Sigmoid colon (tissue), 7 donors: ENCODE measurements around the gene SP2. TPM values are rescaled to one million over a fixed set of nuclear protein-coding genes. Genes with fewer than 3 reads are reported as not detected.

Source experiments
- DNase-seq: peaks from one replicate; pipeline ENCODE4 v3.0.0-alpha.2; 2019
- H3K27ac ChIP-seq, 4 donors: fragments of 200-600 bp; sonication (generic); one replicate each; pipeline ENCODE4 v1.5.1; 2016 to 2019; ENCODE audit warnings: mild to moderate bottlenecking in 1 of 4
- H3K27me3 ChIP-seq, 3 donors: fragments of 200-600 bp; sonication (generic); one replicate each; pipeline ENCODE4 v1.5.1; 2019; ENCODE audit warnings: mild to moderate bottlenecking in 1 of 3
- H3K36me3 ChIP-seq, 4 donors: fragments of 200-600 bp; sonication (generic); one replicate each; pipeline ENCODE4 v1.5.1; 2016 to 2019
- H3K4me1 ChIP-seq, 4 donors: fragments of 200-600 bp; sonication (generic); one replicate each; pipeline ENCODE4 v1.5.1; 2017 to 2019
- H3K4me3 ChIP-seq, 4 donors: fragments of 200-600 bp; sonication (generic); one replicate each; pipeline ENCODE4 v1.5.1; 2017 to 2019; ENCODE audit warnings: mild to moderate bottlenecking in 2 of 4, moderate library complexity in 1 of 4
- H3K9me3 ChIP-seq, 4 donors: fragments of 200-600 bp in 3 of 4; sonication (generic) in 3 of 4; one replicate each; pipeline versions ENCODE4 v1.5.1 to v1.6.1; 2013 to 2019
- EP300 ChIP-seq, 4 donors: sonication (generic); formaldehyde crosslinking; IDR thresholded peaks; one replicate each; pipeline ENCODE4 v1.6.1; 2017; ENCODE audit warnings: antibody characterized with exemption in 4 of 4
- POLR2A ChIP-seq, 2 donors: fragments of 450-650 bp; IDR thresholded peaks; one replicate each; pipeline ENCODE4 v1.6.1; 2016; ENCODE audit warnings: antibody characterized with exemption in 2 of 2, mild to moderate bottlenecking in 2 of 2, moderate library complexity in 2 of 2
- POLR2AphosphoS5 ChIP-seq, 4 donors: sonication (generic); formaldehyde crosslinking; IDR thresholded peaks; one replicate each; pipeline ENCODE4 v1.6.1; 2017; ENCODE audit warnings: antibody characterized with exemption in 4 of 4
- WGBS, 2 donors: extraction: QIAGEN DNeasy Blood & Tissue Kit; methylation state at CpG; one replicate each; pipeline ENCODE4 v1.1.7; 2013; 5-methylcytosine and 5-hydroxymethylcytosine counted together
- intact Hi-C: fragments of 100-400 bp; cut with DNase I; formaldehyde crosslinking; loops from one replicate; pipeline ENCODE4 v1.15.1; 2023
- polyA plus RNA-seq, 3 donors: library from polyadenylated mRNA; stranded (reverse); fragments of 200-250 nt; gene quantifications; one replicate each; pipeline ENCODE4 v1.2.3, GENCODE V29; 2013
- total RNA-seq, 4 donors: library from RNA; depleted of rRNA; stranded (reverse); fragments of >200 nt; gene quantifications; one replicate each; pipeline ENCODE4 v1.1.0, GENCODE V29; 2016
- TF ChIP-seq, protein P1 (sequence below), 4 experiments: fragments of 450-650 bp in 3 of 4; fragments of 200-600 bp in 1 of 4; IDR thresholded peaks; one replicate each; pipeline ENCODE4 v1.5.1; 2016 to 2019; ENCODE audit warnings: antibody characterized with exemption in 4 of 4, mild to moderate bottlenecking in 3 of 4, moderate library complexity in 2 of 4
- donor health status: healthy with polysubstance abuse.
- donor health status: Bipolar disorder and iron deficiency.
- donor health status: healthy.

The SP2 gene
- total and polyA plus RNA-seq, 7 donors: 3.0 to 19.2 (median 8.3) TPM

GRCh38 chr17:47914306-47914948 lies 18.4 kb downstream of the SP2 start:
- 63 to 72% methylated on average over 4 of the region's 4 CpGs for WGBS, 2 donors
- DNase-seq: no peak
- H3K4me3 ChIP-seq: no peak overlapping the region
- no peak overlapping the region for H3K27ac ChIP-seq
- no peaks in the 10 kb centered on the region for H3K9me3 ChIP-seq
- peaks cover 0 to 16% (median 4%) of the 10 kb centered on the region in 4 donors for H3K4me1 ChIP-seq
- H3K36me3 ChIP-seq: peaks cover 0 to 18% (median 2%) of the 10 kb centered on the region in 4 donors
- TF ChIP-seq POLR2A (IDR thresholded peaks at IDR 0.05): no peak
- TF ChIP-seq POLR2AphosphoS5 (IDR thresholded peaks at IDR 0.05): no peak
- TF ChIP-seq, protein P1, sequence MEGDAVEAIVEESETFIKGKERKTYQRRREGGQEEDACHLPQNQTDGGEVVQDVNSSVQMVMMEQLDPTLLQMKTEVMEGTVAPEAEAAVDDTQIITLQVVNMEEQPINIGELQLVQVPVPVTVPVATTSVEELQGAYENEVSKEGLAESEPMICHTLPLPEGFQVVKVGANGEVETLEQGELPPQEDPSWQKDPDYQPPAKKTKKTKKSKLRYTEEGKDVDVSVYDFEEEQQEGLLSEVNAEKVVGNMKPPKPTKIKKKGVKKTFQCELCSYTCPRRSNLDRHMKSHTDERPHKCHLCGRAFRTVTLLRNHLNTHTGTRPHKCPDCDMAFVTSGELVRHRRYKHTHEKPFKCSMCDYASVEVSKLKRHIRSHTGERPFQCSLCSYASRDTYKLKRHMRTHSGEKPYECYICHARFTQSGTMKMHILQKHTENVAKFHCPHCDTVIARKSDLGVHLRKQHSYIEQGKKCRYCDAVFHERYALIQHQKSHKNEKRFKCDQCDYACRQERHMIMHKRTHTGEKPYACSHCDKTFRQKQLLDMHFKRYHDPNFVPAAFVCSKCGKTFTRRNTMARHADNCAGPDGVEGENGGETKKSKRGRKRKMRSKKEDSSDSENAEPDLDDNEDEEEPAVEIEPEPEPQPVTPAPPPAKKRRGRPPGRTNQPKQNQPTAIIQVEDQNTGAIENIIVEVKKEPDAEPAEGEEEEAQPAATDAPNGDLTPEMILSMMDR (IDR thresholded peaks at IDR 0.05): no peak
- TF ChIP-seq EP300 (IDR thresholded peaks at IDR 0.05): no peak
- intact Hi-C loops: no loop called here
- no peaks in the 10 kb centered on the region for H3K27me3 ChIP-seq

- peaks cover 0 to 16% (median 3%) of the 10 kb centered on the region in 4 donors for H3K4me1 ChIP-seq
- no peak for TF ChIP-seq POLR2A (IDR thresholded peaks at IDR 0.05)
- no peak for TF ChIP-seq EP300 (IDR thresholded peaks at IDR 0.05)
- TF ChIP-seq POLR2AphosphoS5 (IDR thresholded peaks at IDR 0.05): no peak
- TF ChIP-seq, protein P1 (IDR thresholded peaks at IDR 0.05): no peak
- no peaks in the 10 kb centered on the region for H3K9me3 ChIP-seq
- 90 to 92% methylated on average over 12 of the region's 12 CpGs for WGBS, 2 donors
- H3K27me3 ChIP-seq: no peaks in the 10 kb centered on the region
- H3K27ac ChIP-seq: peak overlapping the region; percentile 50 to 68 (median 54)
- no peak overlapping the region for H3K4me3 ChIP-seq
- H3K36me3 ChIP-seq: peaks cover 0 to 18% (median 2%) of the 10 kb centered on the region in 4 donors
- intact Hi-C loops: no loop called here
- no peak for DNase-seq
Observed at GRCh38 chr17:47915776-47916398, 19.9 kb downstream of the SP2 start.

DNA sequence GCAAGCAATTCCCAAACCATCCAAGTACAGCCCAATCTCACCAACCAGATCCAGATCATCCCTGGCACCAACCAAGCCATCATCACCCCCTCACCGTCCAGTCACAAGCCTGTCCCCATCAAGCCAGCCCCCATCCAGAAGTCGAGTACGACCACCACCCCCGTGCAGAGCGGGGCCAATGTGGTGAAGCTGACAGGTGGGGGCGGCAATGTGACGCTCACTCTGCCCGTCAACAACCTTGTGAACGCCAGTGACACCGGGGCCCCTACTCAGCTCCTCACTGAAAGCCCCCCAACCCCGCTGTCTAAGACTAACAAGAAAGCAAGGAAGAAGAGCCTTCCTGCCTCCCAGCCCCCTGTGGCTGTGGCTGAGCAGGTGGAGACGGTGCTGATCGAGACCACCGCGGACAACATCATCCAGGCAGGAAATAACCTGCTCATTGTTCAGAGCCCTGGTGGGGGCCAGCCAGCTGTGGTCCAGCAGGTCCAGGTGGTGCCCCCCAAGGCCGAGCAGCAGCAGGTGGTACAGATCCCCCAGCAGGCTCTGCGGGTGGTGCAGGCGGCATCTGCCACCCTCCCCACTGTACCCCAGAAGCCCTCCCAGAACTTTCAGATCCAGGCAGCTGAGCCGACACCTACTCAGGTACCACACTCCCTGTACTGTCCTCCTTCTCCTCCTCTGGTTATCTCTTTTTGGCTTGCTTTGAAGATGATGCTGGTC lies 20.6 kb downstream of the SP2 start:
- Histone ChIP-seq H3K9me3 (no peaks in the 10 kb centered on the region), H3K36me3 (peaks cover 0 to 18% (median 2%) of the 10 kb centered on the region in 4 donors), H3K27me3 (no peaks in the 10 kb centered on the region), H3K4me3 (no peak overlapping the region), H3K27ac (peak overlapping the region; percentile 50 to 68 (median 54)), H3K4me1 (peaks cover 0 to 16% (median 3%) of the 10 kb centered on the region in 4 donors)
- intact Hi-C loops: no loop called here
- TF ChIP-seq POLR2AphosphoS5 (IDR thresholded peaks at IDR 0.05): no peak
- TF ChIP-seq, protein P1 (IDR thresholded peaks at IDR 0.05): no peak
- TF ChIP-seq EP300 (IDR thresholded peaks at IDR 0.05): no peak
- TF ChIP-seq POLR2A (IDR thresholded peaks at IDR 0.05): no peak
- 91 to 95% methylated on average over 19 of the region's 19 CpGs for WGBS, 2 donors
- no peak for DNase-seq

DNA sequence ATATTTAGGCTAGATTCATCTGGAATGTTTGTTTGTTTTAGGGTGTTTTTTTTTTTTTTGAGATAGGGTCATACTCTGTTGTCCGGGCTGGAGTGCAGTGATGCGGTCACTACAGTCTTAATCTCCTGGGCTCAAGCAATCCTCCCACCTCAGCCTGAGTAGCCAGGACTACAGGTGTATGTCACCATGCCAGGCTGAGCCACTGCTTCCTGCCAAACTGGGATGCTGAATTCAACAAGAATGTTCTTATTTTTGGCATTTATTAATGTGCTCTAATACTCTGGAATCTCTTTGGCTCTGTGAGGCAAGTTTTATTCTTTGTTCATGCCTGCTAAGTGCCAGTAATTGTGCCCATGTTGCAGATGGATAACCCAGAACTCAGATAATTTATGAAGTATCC lies 21.5 kb downstream of the SP2 start:
- 85 to 89% methylated on average over 2 of the region's 2 CpGs for WGBS, 2 donors
- Histone ChIP-seq H3K4me3 (no peak overlapping the region), H3K27ac (peak overlapping the region in 1 of 4 donors; percentile 7), H3K36me3 (peaks cover 0 to 18% (median 2%) of the 10 kb centered on the region in 4 donors), H3K4me1 (peaks cover 0 to 16% (median 3%) of the 10 kb centered on the region in 4 donors), H3K9me3 (no peaks in the 10 kb centered on the region), H3K27me3 (no peaks in the 10 kb centered on the region)
- intact Hi-C loops: no loop called here
- TF ChIP-seq, protein P1 (IDR thresholded peaks at IDR 0.05): no peak
- TF ChIP-seq EP300 (IDR thresholded peaks at IDR 0.05) (no peak), POLR2A (IDR thresholded peaks at IDR 0.05) (no peak), POLR2AphosphoS5 (IDR thresholded peaks at IDR 0.05) (no peak)
- no peak for DNase-seq
